ENCODE results near the gene NPAS4. TPM values are rescaled to one million over a fixed set of nuclear protein-coding genes. Genes with fewer than 3 reads are reported as not detected.

The NPAS4 gene
- total and polyA plus RNA-seq, 9 of the 15 experiments (the other 6 are each of a cell fraction or from before 2014, with no cell fraction given): not detected

- TF ChIP-seq ETS1 (conservative IDR thresholded peaks at IDR 0.05; ENCODE audit: control insufficient read depth, low read depth, low read length) (no peak), PYGO2 (tag; IDR thresholded peaks at IDR 0.05) (no peak)
These were observed 8.7 kb upstream of the NPAS4 start (continued) for GRCh38 chr11:66412110-66412509.

GRCh38 chr11:66413167-66413566 lies 7.7 kb upstream of the NPAS4 start:
- ChIA-PET CTCF (ENCODE audit: low intra/inter-chr PET ratio) (no interaction called here), POLR2A (interaction anchor here (0.6 kb wide), 1 partner anchor 166 kb away, joined by 3 read pairs; no protein-coding TSS in a partner anchor)
- no peaks in the 10 kb centered on the region for H3K9me3 ChIP-seq (replicated peaks; ENCODE audit: control insufficient read depth, insufficient read depth, low read depth, low read length)
- H3K27me3 ChIP-seq (ENCODE audit: control insufficient read depth in 2 of 2, insufficient read depth in 2 of 2, low read length in 2 of 2): peaks cover 35 to 56% of the 10 kb centered on the region in 2 experiments
- FAIRE-seq (no peak), ATAC-seq (no peak), DNase-seq (ENCODE audit: extremely low read depth in 1 of 4, low spot score in 3 of 4) (no peak)
- BruUV-seq (replicated peaks): no TSS peak
- no peak overlapping the region for H3K27ac ChIP-seq (ENCODE audit: extremely low read depth, low read depth, low read length)
- H3K79me2 ChIP-seq (ENCODE audit: control insufficient read depth, insufficient read depth, low read length): no peaks in the 10 kb centered on the region
- H4K20me1 ChIP-seq (replicated peaks; ENCODE audit: control insufficient read depth, insufficient read depth, low read length): peaks cover 19% of the 10 kb centered on the region
- TF ChIP-seq BACH1 (tag; IDR thresholded peaks at IDR 0.05) (no peak), MCM7 (IDR thresholded peaks at IDR 0.05) (no peak), EHMT2 (IDR thresholded peaks at IDR 0.05) (no peak), ZNF224 (CRISPR knock-in tag; IDR thresholded peaks at IDR 0.05) (no peak), ATF6 (CRISPR knock-in tag; IDR thresholded peaks at IDR 0.05) (no peak), GTF2F1 (IDR thresholded peaks at IDR 0.05; ENCODE audit: low read depth, low read length) (no peak), ZNF197 (CRISPR knock-in tag; IDR thresholded peaks at IDR 0.05; ENCODE audit: low read depth) (no peak), SRSF7 (optimal IDR thresholded peaks at IDR 0.05; ENCODE audit: low read depth, low read length) (no peak), ZNF507 (tag; conservative IDR thresholded peaks at IDR 0.05) (no peak), SP2 (IDR thresholded peaks at IDR 0.05; ENCODE audit: extremely low read depth, low read depth, low read length, poor library complexity, severe bottlenecking) (no peak), RBBP5 (IDR thresholded peaks at IDR 0.05; ENCODE audit: borderline replicate concordance, insufficient read depth, low read length, poor library complexity, severe bottlenecking) (no peak), ZNF217 (CRISPR knock-in tag; IDR thresholded peaks at IDR 0.05) (no peak), MAFK (IDR thresholded peaks at IDR 0.05; ENCODE audit: low read length) (no peak), HDAC1 (IDR thresholded peaks at IDR 0.05) (no peak), ETV1 (tag; conservative IDR thresholded peaks at IDR 0.05; ENCODE audit: low read depth) (no peak), CREB3 (tag; conservative IDR thresholded peaks at IDR 0.05; ENCODE audit: low read depth) (no peak), ETV5 (CRISPR knock-in tag; IDR thresholded peaks at IDR 0.05; ENCODE audit: low read depth) (no peak)
- no peak overlapping the region for H3K9ac ChIP-seq (ENCODE audit: insufficient read depth in 1 of 2, low read depth in 2 of 2, low read length in 2 of 2)
- peaks cover 1% of the 10 kb centered on the region for H3K9me1 ChIP-seq (ENCODE audit: control insufficient read depth, insufficient read depth, low read length)
- intact Hi-C loops (cut with micrococcal nuclease) (no loop called here), in situ Hi-C loops (cut with MboI) (no loop called here)
- peaks cover 1 to 9% of the 10 kb centered on the region in 2 experiments; a peak in 1 of 5 replicates for H3K4me1 ChIP-seq (replicated peaks in 1 of 2; ENCODE audit: control insufficient read depth in 2 of 2, insufficient read depth in 2 of 2, low read length in 2 of 2)
- H3K4me2 ChIP-seq (ENCODE audit: insufficient read depth, low read length): no peak overlapping the region
- H2AFZ ChIP-seq (ENCODE audit: low read depth, low read length): no peak overlapping the region
- no peaks in the 10 kb centered on the region for H3K36me3 ChIP-seq (ENCODE audit: control insufficient read depth, insufficient read depth, low read length)
- H3K4me3 ChIP-seq: no peak overlapping the region
- 3% methylated on average over 6 of the region's 6 CpGs for WGBS (ENCODE audit: insufficient coverage, low coverage, missing lambda C conversion rate)
